RKO (cell line): ENCODE results near the gene GK.
"Not testable (repeated sequence)": the region's sequence is repeated elsewhere in the genome, so short reads cannot be mapped to it uniquely, and the experiment has no call there.

Experiments
- DNase-seq: peaks from one replicate; pipeline ENCODE4 v3.0.0-alpha.2; 2016; ENCODE audit warnings: low spot score

GK gene

GRCh38 chrX:30654386-30654785 is 1.2 kb downstream of the GK start:
- not testable (repeated sequence) for DNase-seq

- DNase-seq: no peak
These were observed 1.9 kb downstream of the GK start for GRCh38 chrX:30654989-30655607.

GRCh38 chrX:30655991-30656390 is 2.8 kb downstream of the GK start:
- DNase-seq: no peak

- DNase-seq: peak; percentile 43
These were observed 4.3 kb downstream of the GK start for GRCh38 chrX:30657196-30658161.

- peak; percentile 92 for DNase-seq
These were observed 6.2 kb downstream of the GK start for GRCh38 chrX:30659421-30659820.

- no peak for DNase-seq
These were observed 8.0 kb downstream of the GK start for GRCh38 chrX:30661228-30661627.

GRCh38 chrX:30663322-30663721 is 10.1 kb downstream of the GK start:
- DNase-seq: no peak

- no peak for DNase-seq
These were observed 12.2 kb downstream of the GK start for GRCh38 chrX:30665471-30665870.

- DNase-seq: no peak
These were observed 12.9 kb downstream of the GK start for GRCh38 chrX:30666094-30666493.

GRCh38 chrX:30668581-30668980 is 15.4 kb downstream of the GK start:
- no peak for DNase-seq

- DNase-seq: peak; percentile 35
These were observed 18.0 kb downstream of the GK start for GRCh38 chrX:30671189-30671588.

GRCh38 chrX:30673127-30673796 is 20.0 kb downstream of the GK start:
- no peak for DNase-seq

- DNase-seq: no peak
These were observed 20.8 kb downstream of the GK start for GRCh38 chrX:30673884-30674598.

GRCh38 chrX:30674799-30675198 is 21.6 kb downstream of the GK start:
- DNase-seq: no peak

- DNase-seq: no peak
These were observed 26.1 kb downstream of the GK start for GRCh38 chrX:30679369-30679768.

GRCh38 chrX:30680618-30681017 is 27.4 kb downstream of the GK start:
- DNase-seq: no peak

GRCh38 chrX:30688641-30689040 is 35.4 kb downstream of the GK start:
- DNase-seq: no peak

GRCh38 chrX:30689116-30689515 is 35.9 kb downstream of the GK start:
- DNase-seq: no peak

- DNase-seq: no peak
These were observed 37.1 kb downstream of the GK start for GRCh38 chrX:30690330-30690729.

- DNase-seq: no peak
These were observed 40.9 kb downstream of the GK start for GRCh38 chrX:30693999-30694650.

- no peak for DNase-seq
These were observed 49.5 kb downstream of the GK start for GRCh38 chrX:30702736-30703135.
